ENCODE data around the gene PRKG1. TPM values are rescaled to one million over a fixed set of nuclear protein-coding genes. Genes with fewer than 3 reads are reported as not detected.

The PRKG1 gene
- polyA plus RNA-seq, 1 donor, result 12.0 TPM

GRCh38 chr10:51815723-51816122 is 741.4 kb downstream of the PRKG1 start:
- Histone ChIP-seq H3K4me1 (ENCODE audit: control insufficient read depth, insufficient read depth, low read length) (no peaks in the 10 kb centered on the region), H3K36me3 (ENCODE audit: control insufficient read depth, insufficient read depth, low read length) (no peaks in the 10 kb centered on the region), H3K27ac (ENCODE audit: low read length) (no peak overlapping the region), H3K27me3 (ENCODE audit: control insufficient read depth, insufficient read depth, low read length) (no peaks in the 10 kb centered on the region), H3K4me3 (ENCODE audit: low read length) (no peak overlapping the region), H3K9me3 (ENCODE audit: control insufficient read depth, low read depth, low read length) (no peaks in the 10 kb centered on the region)
- WGBS (ENCODE audit: insufficient coverage, low lambda C conversion rate), result no CpG with 5 or more reads among the region's 2 CpGs
- no peak for DNase-seq

DNA sequence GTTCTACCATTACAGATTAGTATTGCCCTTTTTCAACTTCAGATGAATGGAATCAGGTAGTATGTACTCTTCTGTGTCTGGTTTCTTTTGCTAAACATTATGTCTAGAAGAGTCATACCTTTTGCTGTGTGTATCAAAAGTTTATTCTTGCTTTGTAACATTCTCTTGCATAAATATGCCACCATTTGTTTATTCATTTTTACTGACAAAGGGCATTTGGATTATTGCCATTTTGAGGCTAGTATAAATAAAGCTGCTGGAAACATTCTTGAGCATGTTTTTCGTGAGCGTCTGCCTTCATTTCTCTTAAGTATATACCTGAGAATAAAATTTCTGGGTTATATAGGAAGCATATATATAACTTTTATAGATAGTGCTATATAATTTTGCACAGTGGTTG is 746.8 kb downstream of the PRKG1 start:
- 86% methylated on average over 1 of the region's 2 CpGs for WGBS (ENCODE audit: insufficient coverage, low lambda C conversion rate)
- no peaks in the 10 kb centered on the region for H3K36me3 ChIP-seq (ENCODE audit: control insufficient read depth, insufficient read depth, low read length)
- no peaks in the 10 kb centered on the region for H3K4me1 ChIP-seq (ENCODE audit: control insufficient read depth, insufficient read depth, low read length)
- H3K27ac ChIP-seq (ENCODE audit: low read length), result no peak overlapping the region
- no peak overlapping the region for H3K4me3 ChIP-seq (ENCODE audit: low read length)
- H3K9me3 ChIP-seq (ENCODE audit: control insufficient read depth, low read depth, low read length), result no peaks in the 10 kb centered on the region
- no peak for DNase-seq
- H3K27me3 ChIP-seq (ENCODE audit: control insufficient read depth, insufficient read depth, low read length), result no peaks in the 10 kb centered on the region

- Histone ChIP-seq H3K9me3 (ENCODE audit: control insufficient read depth, low read depth, low read length) (no peaks in the 10 kb centered on the region), H3K4me1 (ENCODE audit: control insufficient read depth, insufficient read depth, low read length) (no peaks in the 10 kb centered on the region), H3K36me3 (ENCODE audit: control insufficient read depth, insufficient read depth, low read length) (no peaks in the 10 kb centered on the region), H3K27me3 (ENCODE audit: control insufficient read depth, insufficient read depth, low read length) (no peaks in the 10 kb centered on the region), H3K4me3 (ENCODE audit: low read length) (no peak overlapping the region), H3K27ac (ENCODE audit: low read length) (no peak overlapping the region)
- DNase-seq, result no peak
Measured at GRCh38 chr10:51821745-51822144, 747.5 kb downstream of the PRKG1 start.

- WGBS (ENCODE audit: insufficient coverage, low lambda C conversion rate), result 83% methylated on average over 4 of the region's 7 CpGs
- DNase-seq, result no peak
- Histone ChIP-seq H3K4me1 (ENCODE audit: control insufficient read depth, insufficient read depth, low read length) (no peaks in the 10 kb centered on the region), H3K36me3 (ENCODE audit: control insufficient read depth, insufficient read depth, low read length) (no peaks in the 10 kb centered on the region), H3K9me3 (ENCODE audit: control insufficient read depth, low read depth, low read length) (no peaks in the 10 kb centered on the region), H3K27ac (ENCODE audit: low read length) (no peak overlapping the region), H3K27me3 (ENCODE audit: control insufficient read depth, insufficient read depth, low read length) (no peaks in the 10 kb centered on the region), H3K4me3 (ENCODE audit: low read length) (no peak overlapping the region)
Measured at GRCh38 chr10:51832652-51833383, 758.5 kb downstream of the PRKG1 start.

- Histone ChIP-seq H3K36me3 (ENCODE audit: control insufficient read depth, insufficient read depth, low read length) (no peaks in the 10 kb centered on the region), H3K4me1 (ENCODE audit: control insufficient read depth, insufficient read depth, low read length) (no peaks in the 10 kb centered on the region), H3K9me3 (ENCODE audit: control insufficient read depth, low read depth, low read length) (no peaks in the 10 kb centered on the region), H3K27ac (ENCODE audit: low read length) (no peak overlapping the region), H3K27me3 (ENCODE audit: control insufficient read depth, insufficient read depth, low read length) (no peaks in the 10 kb centered on the region), H3K4me3 (ENCODE audit: low read length) (no peak overlapping the region)
- DNase-seq, result no peak
- WGBS (ENCODE audit: insufficient coverage, low lambda C conversion rate), result 50% methylated on average over 1 of the region's 1 CpG
Measured at GRCh38 chr10:51834548-51834947, 760.3 kb downstream of the PRKG1 start.

DNA sequence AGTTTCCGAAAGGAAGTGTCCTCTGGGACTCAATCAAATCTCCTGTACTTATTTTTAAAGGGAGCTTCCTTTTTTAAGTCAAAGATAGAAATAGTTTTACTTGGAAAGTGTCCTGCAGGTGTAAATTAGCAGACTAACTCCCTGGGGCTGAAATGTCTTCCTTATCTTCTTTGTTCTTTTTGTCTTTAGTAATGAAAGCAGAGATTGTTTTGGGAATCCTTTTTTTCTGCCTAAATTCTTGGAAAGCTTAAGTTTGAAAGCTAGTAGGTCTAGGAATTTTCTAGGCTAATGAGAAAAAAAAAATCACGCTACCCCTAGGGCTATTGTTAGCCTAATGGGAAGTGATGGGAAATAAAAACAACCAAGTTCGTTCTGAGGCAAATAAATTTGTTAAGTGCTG is 764.2 kb downstream of the PRKG1 start:
- WGBS (ENCODE audit: insufficient coverage, low lambda C conversion rate), result 60% methylated on average over 2 of the region's 3 CpGs
- no peak overlapping the region for H3K4me3 ChIP-seq (ENCODE audit: low read length)
- no peaks in the 10 kb centered on the region for H3K36me3 ChIP-seq (ENCODE audit: control insufficient read depth, insufficient read depth, low read length)
- no peak overlapping the region for H3K27ac ChIP-seq (ENCODE audit: low read length)
- H3K4me1 ChIP-seq (ENCODE audit: control insufficient read depth, insufficient read depth, low read length), result no peaks in the 10 kb centered on the region
- DNase-seq, result no peak
- no peaks in the 10 kb centered on the region for H3K27me3 ChIP-seq (ENCODE audit: control insufficient read depth, insufficient read depth, low read length)
- no peaks in the 10 kb centered on the region for H3K9me3 ChIP-seq (ENCODE audit: control insufficient read depth, low read depth, low read length)

GRCh38 chr10:51843966-51844365 is 769.7 kb downstream of the PRKG1 start:
- Histone ChIP-seq H3K27me3 (ENCODE audit: control insufficient read depth, insufficient read depth, low read length) (no peaks in the 10 kb centered on the region), H3K27ac (ENCODE audit: low read length) (no peak overlapping the region), H3K4me1 (ENCODE audit: control insufficient read depth, insufficient read depth, low read length) (no peaks in the 10 kb centered on the region), H3K9me3 (ENCODE audit: control insufficient read depth, low read depth, low read length) (no peaks in the 10 kb centered on the region), H3K36me3 (ENCODE audit: control insufficient read depth, insufficient read depth, low read length) (no peaks in the 10 kb centered on the region), H3K4me3 (ENCODE audit: low read length) (no peak overlapping the region)
- 100% methylated on average over 2 of the region's 2 CpGs for WGBS (ENCODE audit: insufficient coverage, low lambda C conversion rate)
- DNase-seq, result no peak

GRCh38 chr10:51846856-51847506 is 772.7 kb downstream of the PRKG1 start:
- H3K27ac ChIP-seq (ENCODE audit: low read length), result no peak overlapping the region
- no peak overlapping the region for H3K4me3 ChIP-seq (ENCODE audit: low read length)
- no peaks in the 10 kb centered on the region for H3K36me3 ChIP-seq (ENCODE audit: control insufficient read depth, insufficient read depth, low read length)
- no peaks in the 10 kb centered on the region for H3K27me3 ChIP-seq (ENCODE audit: control insufficient read depth, insufficient read depth, low read length)
- no CpG with 5 or more reads among the region's 2 CpGs for WGBS (ENCODE audit: insufficient coverage, low lambda C conversion rate)
- no peak for DNase-seq
- H3K4me1 ChIP-seq (ENCODE audit: control insufficient read depth, insufficient read depth, low read length), result no peaks in the 10 kb centered on the region
- no peaks in the 10 kb centered on the region for H3K9me3 ChIP-seq (ENCODE audit: control insufficient read depth, low read depth, low read length)

GRCh38 chr10:51852297-51852696 is 778.0 kb downstream of the PRKG1 start:
- no peaks in the 10 kb centered on the region for H3K9me3 ChIP-seq (ENCODE audit: control insufficient read depth, low read depth, low read length)
- no peak overlapping the region for H3K4me3 ChIP-seq (ENCODE audit: low read length)
- no peaks in the 10 kb centered on the region for H3K36me3 ChIP-seq (ENCODE audit: control insufficient read depth, insufficient read depth, low read length)
- H3K27ac ChIP-seq (ENCODE audit: low read length), result no peak overlapping the region
- no peaks in the 10 kb centered on the region for H3K27me3 ChIP-seq (ENCODE audit: control insufficient read depth, insufficient read depth, low read length)
- no peaks in the 10 kb centered on the region for H3K4me1 ChIP-seq (ENCODE audit: control insufficient read depth, insufficient read depth, low read length)
- no peak for DNase-seq

DNA sequence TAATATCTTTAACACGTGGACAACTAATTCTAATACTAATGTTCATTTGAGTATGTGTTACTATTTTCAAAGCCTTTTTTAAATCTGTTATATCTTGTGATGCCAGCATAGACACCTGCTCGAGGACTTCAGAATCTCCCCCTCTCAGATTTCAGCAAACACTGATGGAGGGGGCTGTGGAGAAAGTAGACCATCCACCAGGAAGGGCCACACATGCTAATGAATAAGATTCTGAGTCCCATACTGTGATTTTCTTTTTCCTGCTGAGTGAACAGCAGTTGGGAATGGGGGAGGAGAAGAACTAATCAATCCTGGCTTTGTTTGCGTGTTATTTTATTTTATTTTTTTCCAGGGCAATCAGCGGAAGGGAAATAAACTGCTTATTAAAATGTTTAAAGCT is 783.0 kb downstream of the PRKG1 start:
- Histone ChIP-seq H3K36me3 (ENCODE audit: control insufficient read depth, insufficient read depth, low read length) (no peaks in the 10 kb centered on the region), H3K27ac (ENCODE audit: low read length) (no peak overlapping the region), H3K4me1 (ENCODE audit: control insufficient read depth, insufficient read depth, low read length) (no peaks in the 10 kb centered on the region), H3K9me3 (ENCODE audit: control insufficient read depth, low read depth, low read length) (no peaks in the 10 kb centered on the region), H3K4me3 (ENCODE audit: low read length) (no peak overlapping the region), H3K27me3 (ENCODE audit: control insufficient read depth, insufficient read depth, low read length) (no peaks in the 10 kb centered on the region)
- DNase-seq, result no peak
- 94% methylated on average over 2 of the region's 4 CpGs for WGBS (ENCODE audit: insufficient coverage, low lambda C conversion rate)

DNA sequence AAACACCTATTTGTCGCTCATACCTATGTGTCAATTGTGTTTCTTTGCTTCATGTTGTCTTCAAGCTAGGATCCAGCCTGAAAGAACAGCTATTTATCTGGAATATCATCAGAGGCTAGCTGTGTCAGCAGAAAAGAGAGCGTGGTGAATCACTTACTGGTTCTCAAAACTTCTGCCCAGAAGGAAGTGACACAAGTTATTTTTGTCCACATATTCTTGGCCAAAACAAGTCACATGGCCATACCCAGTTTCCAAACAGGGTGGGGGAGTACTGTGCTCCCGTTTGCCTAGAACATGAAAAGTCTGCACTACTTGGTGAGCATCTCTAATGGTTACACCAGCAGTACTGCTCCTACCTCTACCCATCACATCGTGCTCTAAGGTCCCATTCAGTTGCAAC is 786.0 kb downstream of the PRKG1 start:
- DNase-seq, result no peak
- Histone ChIP-seq H3K27ac (ENCODE audit: low read length) (no peak overlapping the region), H3K27me3 (ENCODE audit: control insufficient read depth, insufficient read depth, low read length) (no peaks in the 10 kb centered on the region), H3K36me3 (ENCODE audit: control insufficient read depth, insufficient read depth, low read length) (no peaks in the 10 kb centered on the region), H3K4me3 (ENCODE audit: low read length) (no peak overlapping the region), H3K4me1 (ENCODE audit: control insufficient read depth, insufficient read depth, low read length) (no peaks in the 10 kb centered on the region), H3K9me3 (ENCODE audit: control insufficient read depth, low read depth, low read length) (no peaks in the 10 kb centered on the region)
- WGBS (ENCODE audit: insufficient coverage, low lambda C conversion rate), result 100% methylated on average over 1 of the region's 4 CpGs

All from large intestine (tissue), 3 donors.